ENCODE data around the gene TCERG1L.

DNA sequence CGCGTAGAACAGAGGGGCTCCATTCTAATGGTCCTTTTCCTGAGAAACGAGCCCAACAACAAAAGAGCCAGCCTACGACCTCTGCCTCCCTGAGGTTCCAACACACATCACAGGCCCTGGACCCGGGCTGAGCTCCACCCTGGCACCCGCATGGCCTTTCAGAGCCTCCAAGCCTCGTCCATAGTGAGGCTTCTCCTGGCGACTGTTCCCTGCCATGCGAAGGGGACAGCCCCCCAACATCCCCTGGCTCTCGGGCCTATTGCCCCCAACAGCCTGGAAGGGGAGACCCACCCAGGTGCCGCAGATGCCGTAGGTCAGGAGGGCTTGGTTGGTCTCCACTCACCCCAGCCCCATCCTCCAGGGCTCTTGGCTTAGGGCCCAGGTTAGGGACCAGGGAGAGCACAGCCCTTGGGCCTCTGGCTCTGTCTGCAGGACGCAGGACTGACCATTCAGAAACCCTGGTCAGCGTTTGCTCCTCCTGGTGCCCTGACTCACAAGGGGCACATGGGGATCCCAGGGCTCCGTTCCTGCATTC lies 91.5 kb downstream of the TCERG1L start:
- TF ChIP-seq YY1 (IDR thresholded peaks at IDR 0.05; ENCODE audit: low read depth) (no peak), EP300 (IDR thresholded peaks at IDR 0.05; ENCODE audit: borderline replicate concordance) (no peak), TCF12 (IDR thresholded peaks at IDR 0.05; ENCODE audit: low read depth) (no peak), RAD21 (IDR thresholded peaks at IDR 0.05; ENCODE audit: low read depth) (no peak), ZBTB7A (IDR thresholded peaks at IDR 0.05; ENCODE audit: low read depth) (no peak), TEAD4 (IDR thresholded peaks at IDR 0.05) (no peak), NFIC (IDR thresholded peaks at IDR 0.05) (no peak), EGR1 (IDR thresholded peaks at IDR 0.05) (no peak), CEBPB (IDR thresholded peaks at IDR 0.05) (no peak)
- TF ChIP-seq, protein P1, sequence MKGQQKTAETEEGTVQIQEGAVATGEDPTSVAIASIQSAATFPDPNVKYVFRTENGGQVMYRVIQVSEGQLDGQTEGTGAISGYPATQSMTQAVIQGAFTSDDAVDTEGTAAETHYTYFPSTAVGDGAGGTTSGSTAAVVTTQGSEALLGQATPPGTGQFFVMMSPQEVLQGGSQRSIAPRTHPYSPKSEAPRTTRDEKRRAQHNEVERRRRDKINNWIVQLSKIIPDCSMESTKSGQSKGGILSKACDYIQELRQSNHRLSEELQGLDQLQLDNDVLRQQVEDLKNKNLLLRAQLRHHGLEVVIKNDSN (IDR thresholded peaks at IDR 0.05) = no peak
- TF ChIP-seq, protein P2, sequence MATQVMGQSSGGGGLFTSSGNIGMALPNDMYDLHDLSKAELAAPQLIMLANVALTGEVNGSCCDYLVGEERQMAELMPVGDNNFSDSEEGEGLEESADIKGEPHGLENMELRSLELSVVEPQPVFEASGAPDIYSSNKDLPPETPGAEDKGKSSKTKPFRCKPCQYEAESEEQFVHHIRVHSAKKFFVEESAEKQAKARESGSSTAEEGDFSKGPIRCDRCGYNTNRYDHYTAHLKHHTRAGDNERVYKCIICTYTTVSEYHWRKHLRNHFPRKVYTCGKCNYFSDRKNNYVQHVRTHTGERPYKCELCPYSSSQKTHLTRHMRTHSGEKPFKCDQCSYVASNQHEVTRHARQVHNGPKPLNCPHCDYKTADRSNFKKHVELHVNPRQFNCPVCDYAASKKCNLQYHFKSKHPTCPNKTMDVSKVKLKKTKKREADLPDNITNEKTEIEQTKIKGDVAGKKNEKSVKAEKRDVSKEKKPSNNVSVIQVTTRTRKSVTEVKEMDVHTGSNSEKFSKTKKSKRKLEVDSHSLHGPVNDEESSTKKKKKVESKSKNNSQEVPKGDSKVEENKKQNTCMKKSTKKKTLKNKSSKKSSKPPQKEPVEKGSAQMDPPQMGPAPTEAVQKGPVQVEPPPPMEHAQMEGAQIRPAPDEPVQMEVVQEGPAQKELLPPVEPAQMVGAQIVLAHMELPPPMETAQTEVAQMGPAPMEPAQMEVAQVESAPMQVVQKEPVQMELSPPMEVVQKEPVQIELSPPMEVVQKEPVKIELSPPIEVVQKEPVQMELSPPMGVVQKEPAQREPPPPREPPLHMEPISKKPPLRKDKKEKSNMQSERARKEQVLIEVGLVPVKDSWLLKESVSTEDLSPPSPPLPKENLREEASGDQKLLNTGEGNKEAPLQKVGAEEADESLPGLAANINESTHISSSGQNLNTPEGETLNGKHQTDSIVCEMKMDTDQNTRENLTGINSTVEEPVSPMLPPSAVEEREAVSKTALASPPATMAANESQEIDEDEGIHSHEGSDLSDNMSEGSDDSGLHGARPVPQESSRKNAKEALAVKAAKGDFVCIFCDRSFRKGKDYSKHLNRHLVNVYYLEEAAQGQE (IDR thresholded peaks at IDR 0.05; ENCODE audit: low read depth) = no peak
